K562 treated with DMSO at 1 percent for 4 hours (cell line): ENCODE results near the gene FAHD2B. TPM values are rescaled to one million over a fixed set of nuclear protein-coding genes. Genes with fewer than 3 reads are reported as not detected.

Experiments
- total RNA-seq: library from RNA; unstranded; fragments of 300-600 nt; gene quantifications from 2 replicates; pipeline ENCODE4 v1.2.3, GENCODE V29; 2022; ENCODE audit not compliant: insufficient read depth

The FAHD2B gene
- total RNA-seq, result 34.3 and 44.9 TPM in 2 replicates

GRCh38 chr2:97094772-97095611 lies at the start of gene FAHD2B:
Gene FAHD2B, minus strand, starts transcription at chr2:97094882. Its CDS starts 3,176 bp downstream, at chr2:97091706.

GRCh38 chr2:97113050-97113881 lies 18.6 kb upstream of the FAHD2B start, which contains the start of gene ANKRD36:
Gene ANKRD36, plus strand, starts transcription at chr2:97113153. Its CDS starts 587 bp downstream, at chr2:97113740.

Other genes with a start within 250 kb of the FAHD2B start
- 15.7 and 21.1 TPM in 2 replicates for gene ANKRD39, start 236.9 kb downstream of the FAHD2B start, total RNA-seq
- 20.0 and 27.9 TPM in 2 replicates for gene SEMA4C, start 224.8 kb downstream of the FAHD2B start, total RNA-seq
- gene FAM178B, start 108.3 kb downstream of the FAHD2B start, total RNA-seq, result 664 and 755 TPM in 2 replicates
- 2.3 and 3.2 TPM in 2 replicates for gene ANKRD36, start 18.3 kb upstream of the FAHD2B start, total RNA-seq